ENCODE data around the gene TTLL1.
"Not testable (repeated sequence)": the region's sequence is repeated elsewhere in the genome, so short reads cannot be mapped to it uniquely, and the experiment has no call there.

The TTLL1 gene

GRCh38 chr22:43060183-43060582 is 29.0 kb downstream of the TTLL1 start:
- peak; percentile 40 for DNase-seq

GRCh38 chr22:43057641-43058040 is 31.6 kb downstream of the TTLL1 start:
- DNase-seq, result no peak

GRCh38 chr22:43053176-43053575 is 36.0 kb downstream of the TTLL1 start:
- no peak for DNase-seq

- DNase-seq, result no peak
Observed at GRCh38 chr22:43050995-43051394, 38.2 kb downstream of the TTLL1 start.

- no peak for DNase-seq
Observed at GRCh38 chr22:43047605-43048004, 41.6 kb downstream of the TTLL1 start.

- DNase-seq, result no peak
Observed at GRCh38 chr22:43044290-43044712, 44.9 kb downstream of the TTLL1 start.

GRCh38 chr22:43042101-43042780 is 47.0 kb downstream of the TTLL1 start:
- peak; percentile 91 for DNase-seq

GRCh38 chr22:43039800-43040199 is 49.4 kb downstream of the TTLL1 start:
- peak; percentile 71 for DNase-seq

- DNase-seq, result no peak
Observed at GRCh38 chr22:43038325-43038724, 50.9 kb downstream of the TTLL1 start.

GRCh38 chr22:43036282-43036829 is 52.8 kb downstream of the TTLL1 start:
- DNase-seq, result no peak

GRCh38 chr22:43035250-43035649 is 53.9 kb downstream of the TTLL1 start:
- DNase-seq, result no peak

GRCh38 chr22:43031617-43032016 is 57.6 kb downstream of the TTLL1 start:
- DNase-seq, result no peak

GRCh38 chr22:43018615-43019014 is 70.6 kb downstream of the TTLL1 start:
- DNase-seq, result no peak

- no peak for DNase-seq
Observed at GRCh38 chr22:43017525-43018460, 71.4 kb downstream of the TTLL1 start.

GRCh38 chr22:43016150-43016549 is 73.0 kb downstream of the TTLL1 start:
- DNase-seq, result not testable (repeated sequence)

- DNase-seq, result no peak
Observed at GRCh38 chr22:43015677-43016042, 73.5 kb downstream of the TTLL1 start.

GRCh38 chr22:43014869-43015676 is 74.1 kb downstream of the TTLL1 start, which contains the start of gene PACSIN2:
Gene PACSIN2 (minus strand): TSS chr22:43015149. CDS start chr22:42912080, 103,069 bp downstream.
- peak; percentile 98 for DNase-seq

GRCh38 chr22:43014316-43014868 is 74.8 kb downstream of the TTLL1 start:
- DNase-seq, result peak; percentile 43

GRCh38 chr22:43013355-43014315 is 75.6 kb downstream of the TTLL1 start:
- DNase-seq, result no peak

GRCh38 chr22:43012390-43012789 is 76.8 kb downstream of the TTLL1 start:
- DNase-seq, result no peak

GRCh38 chr22:43011079-43011478 is 78.1 kb downstream of the TTLL1 start:
- DNase-seq, result no peak

All from COR-L47 (cell line).